DMS79 (cell line): Measurements from ENCODE around the gene ENO3.
A peak's percentile ranks its signal among the peaks of the same experiment; 100 is the strongest.

Experiments
- DNase-seq: peaks from one replicate; lab custom pipeline; 2025; lab: John Stamatoyannopoulos, UW

Gene ENO3

DNA sequence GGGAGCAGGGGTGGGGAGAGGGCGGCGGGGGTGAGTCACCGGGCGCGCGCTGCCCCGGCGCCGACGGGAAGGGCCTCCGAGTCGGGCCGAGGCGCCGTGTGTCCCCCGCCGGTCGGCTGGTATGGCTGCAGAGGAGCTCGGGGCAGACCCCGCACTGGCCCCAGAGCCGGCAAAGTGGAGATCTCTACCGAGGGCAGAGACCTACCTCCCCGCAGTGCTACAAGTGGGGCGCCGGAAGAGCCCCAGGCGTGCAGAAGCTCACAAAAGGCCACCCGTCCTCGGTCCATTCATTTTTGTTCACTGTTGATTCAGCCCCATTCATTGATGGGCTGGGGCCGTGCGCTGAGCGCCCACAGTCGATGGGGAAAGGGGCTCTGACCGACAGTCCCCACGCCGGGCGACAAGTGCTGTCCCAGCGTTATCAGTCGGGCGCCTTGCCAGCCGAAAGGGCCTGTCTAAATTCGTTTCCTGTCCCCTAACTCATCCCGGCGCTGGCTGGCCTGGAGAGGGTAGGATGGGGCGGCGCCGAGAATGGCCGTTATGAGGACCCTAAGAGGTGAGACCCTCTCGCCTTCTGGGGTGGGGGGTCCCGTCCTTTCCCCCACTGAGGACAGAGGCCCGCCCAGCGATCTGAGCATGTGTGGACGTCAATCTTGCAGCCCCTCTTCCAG lies 709 bp upstream of the ENO3 start:
- no peak for DNase-seq

- no peak for DNase-seq
Observed at GRCh38 chr17:4951486-4951885, 567 bp downstream of the ENO3 start.

GRCh38 chr17:4953451-4953961 lies 2.6 kb downstream of the ENO3 start:
- no peak for DNase-seq

DNA sequence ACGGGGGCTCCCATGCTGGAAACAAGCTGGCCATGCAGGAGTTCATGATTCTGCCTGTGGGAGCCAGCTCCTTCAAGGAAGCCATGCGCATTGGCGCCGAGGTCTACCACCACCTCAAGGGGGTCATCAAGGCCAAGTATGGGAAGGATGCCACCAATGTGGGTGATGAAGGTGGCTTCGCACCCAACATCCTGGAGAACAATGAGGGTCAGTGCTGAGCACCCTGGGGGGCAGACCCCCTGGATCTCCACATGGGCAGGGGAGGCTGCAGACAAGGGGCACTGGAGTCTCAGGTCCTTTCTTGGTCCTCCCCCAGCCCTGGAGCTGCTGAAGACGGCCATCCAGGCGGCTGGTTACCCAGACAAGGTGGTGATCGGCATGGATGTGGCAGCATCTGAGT lies 4.2 kb downstream of the ENO3 start:
- DNase-seq: no peak

DNA sequence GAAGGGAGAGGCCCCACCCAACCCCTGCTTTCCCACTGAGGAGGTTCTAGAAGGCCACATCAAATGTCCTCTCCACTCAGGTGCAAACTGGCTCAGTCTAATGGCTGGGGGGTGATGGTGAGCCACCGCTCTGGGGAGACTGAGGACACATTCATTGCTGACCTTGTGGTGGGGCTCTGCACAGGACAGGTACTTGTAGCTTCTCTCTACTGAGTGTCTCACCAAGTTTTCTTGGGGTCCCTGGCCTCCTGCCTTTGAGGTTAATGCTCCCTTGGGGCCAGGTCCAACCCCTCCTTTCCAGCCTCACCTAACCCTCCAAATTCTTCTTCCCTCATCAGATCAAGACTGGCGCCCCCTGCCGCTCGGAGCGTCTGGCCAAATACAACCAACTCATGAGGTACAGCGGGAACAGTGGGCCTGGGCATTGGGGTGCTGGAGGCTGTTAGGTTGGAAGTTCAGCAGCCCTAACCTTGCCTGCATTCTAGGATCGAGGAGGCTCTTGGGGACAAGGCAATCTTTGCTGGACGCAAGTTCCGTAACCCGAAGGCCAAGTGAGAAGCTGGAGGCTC lies 5.7 kb downstream of the ENO3 start:
- no peak for DNase-seq

GRCh38 chr17:4958102-4958501 lies 7.2 kb downstream of the ENO3 start:
- no peak for DNase-seq

GRCh38 chr17:4959261-4959965 lies 8.5 kb downstream of the ENO3 start:
- DNase-seq: no peak

DNA sequence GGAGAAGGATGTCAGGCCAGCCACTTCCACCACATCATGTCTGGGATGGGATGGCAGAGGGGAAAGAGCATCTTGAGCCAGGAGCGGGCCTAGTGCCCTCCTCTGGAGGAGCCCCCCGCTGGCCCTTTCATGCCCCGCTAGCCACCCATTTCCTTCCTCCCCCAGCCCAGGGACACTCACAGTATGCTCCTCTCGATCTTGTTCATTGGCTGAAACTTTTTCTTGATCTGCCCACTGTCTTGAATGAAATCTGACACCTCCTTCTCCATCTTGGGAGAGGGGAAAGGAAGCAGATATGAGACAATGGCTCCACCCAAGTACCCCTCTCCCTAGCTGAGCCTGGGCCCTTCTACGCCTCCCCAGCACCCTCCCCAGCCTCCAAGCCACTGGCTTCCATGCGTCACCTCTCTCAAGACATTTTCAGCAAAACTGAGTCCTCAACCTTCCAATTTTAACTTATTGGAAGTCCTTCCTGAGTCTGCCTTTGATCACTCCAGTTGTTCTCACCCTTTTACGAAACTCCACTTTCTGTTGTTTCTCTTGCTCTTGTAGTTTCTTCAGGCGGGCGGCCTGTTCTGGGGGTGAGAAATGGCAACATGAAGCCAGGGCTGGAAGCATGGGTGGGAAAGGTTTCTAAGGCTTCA lies 9.5 kb downstream of the ENO3 start:
- DNase-seq: no peak

DNA sequence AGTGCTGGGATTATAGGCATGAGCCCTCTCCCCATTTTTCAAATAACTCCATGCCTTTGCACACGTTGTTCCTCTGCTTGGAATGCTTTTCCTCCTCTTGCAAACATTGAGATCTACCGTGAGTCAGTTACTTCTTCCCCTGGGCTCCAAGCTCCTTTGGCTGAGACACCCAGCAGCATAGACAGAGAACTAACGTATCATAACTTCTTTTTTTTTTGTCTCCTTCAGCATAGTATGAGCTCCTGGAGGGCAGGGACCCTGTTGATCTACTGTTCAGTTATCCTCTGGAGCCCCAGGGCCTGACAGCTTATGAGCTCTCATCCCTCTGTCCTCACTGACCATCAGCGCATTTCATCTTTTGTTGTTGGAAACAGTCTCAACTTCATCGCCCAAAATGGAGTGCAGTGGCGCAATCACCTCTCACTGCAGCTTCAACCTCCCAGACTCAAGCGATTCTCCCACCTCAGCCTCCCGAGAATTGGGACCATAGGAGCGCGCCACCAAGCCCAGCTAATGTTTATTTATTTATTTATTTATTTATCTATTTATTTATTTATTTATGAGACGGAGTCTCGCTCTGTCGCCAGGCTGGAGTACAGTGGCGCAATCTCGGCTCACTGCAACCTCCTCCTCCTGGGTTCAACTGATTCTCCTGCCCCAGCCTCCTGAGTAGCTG lies 14.5 kb downstream of the ENO3 start:
- no peak for DNase-seq

DNA sequence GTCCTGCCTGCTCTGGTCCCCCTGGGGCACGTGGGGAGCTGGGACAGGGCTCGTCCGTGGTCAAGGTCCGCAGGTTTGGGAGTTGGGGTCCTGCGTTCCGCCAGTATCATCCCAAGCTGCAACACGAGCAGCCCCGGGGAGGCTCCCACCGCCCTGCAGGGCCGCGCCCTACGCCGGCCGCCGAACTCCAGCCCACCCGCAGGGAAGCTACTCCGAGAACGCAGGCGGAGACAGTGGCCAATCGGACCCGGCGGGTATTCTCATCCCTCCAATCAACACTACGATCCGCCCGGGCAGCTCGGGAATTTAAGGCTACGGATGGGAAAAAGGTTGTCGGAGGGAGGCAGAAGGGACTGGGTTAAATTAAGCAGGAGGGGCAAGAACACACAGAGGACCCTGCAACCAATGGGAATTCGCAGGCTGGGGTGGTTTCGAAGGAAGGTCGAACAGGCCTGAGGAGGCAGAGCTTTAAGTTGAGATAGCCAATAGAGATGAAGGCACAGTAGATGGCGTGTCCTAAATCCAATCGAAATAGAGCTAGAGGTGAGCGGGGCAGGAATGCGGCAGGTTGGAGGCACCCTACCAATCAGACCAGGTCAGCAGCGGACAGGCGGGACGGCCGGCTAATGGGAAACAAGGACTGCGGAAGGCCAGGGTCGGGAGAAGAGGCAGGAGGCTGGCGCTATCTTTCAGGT lies 16.1 kb downstream of the ENO3 start:
- peak; percentile 99 for DNase-seq

DNA sequence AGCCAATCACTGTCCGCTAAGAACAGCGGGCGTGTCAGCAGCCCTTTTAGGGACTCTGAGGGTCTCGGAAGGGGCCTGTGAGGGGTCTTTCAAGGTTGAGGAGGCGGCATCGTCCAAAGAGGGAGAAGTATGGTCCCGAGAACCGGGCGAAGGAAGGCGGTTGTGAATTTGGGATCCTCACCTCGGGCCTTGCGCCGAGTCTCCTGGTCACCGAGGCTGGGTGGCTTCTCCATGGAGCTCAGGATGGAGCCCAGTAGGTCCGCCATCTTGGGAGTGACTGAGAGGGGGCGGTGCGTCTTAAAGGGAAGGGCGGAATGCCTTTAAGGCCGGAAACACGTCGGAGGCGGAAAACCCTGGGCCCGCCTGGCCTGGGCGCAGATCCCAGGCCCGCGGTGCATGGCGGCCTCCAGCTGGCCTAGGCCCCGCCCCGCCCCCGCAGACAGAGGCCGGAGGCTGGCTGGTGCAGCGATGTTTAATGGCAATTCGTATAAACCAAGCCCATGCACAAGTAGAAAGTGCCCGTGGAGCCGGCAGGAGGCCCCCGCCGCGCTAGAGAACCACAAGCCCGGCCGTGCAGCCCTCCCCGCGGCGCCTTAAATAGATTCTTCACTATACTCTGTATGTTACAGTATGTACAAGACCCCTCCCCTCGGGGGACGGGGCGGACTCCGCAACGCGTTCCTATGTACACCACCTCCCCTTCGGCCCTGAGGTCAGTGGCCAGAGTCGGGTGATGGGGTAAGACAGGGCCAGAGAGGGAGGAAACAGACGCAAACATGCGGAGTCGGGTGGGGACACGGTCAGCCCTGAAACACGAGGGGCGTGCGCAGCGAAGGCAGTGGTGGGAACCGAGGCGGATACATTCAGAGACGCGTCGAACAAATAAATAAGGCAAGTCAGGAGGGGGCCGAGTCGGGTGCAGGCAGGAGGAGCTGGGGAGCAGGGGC lies 16.9 kb downstream of the ENO3 start, which contains the start of gene SPAG7:
Gene SPAG7, minus strand, starts transcription at position 279 of the 947 bp plus-strand sequence. Its CDS starts 13 bp downstream, at position 266.
- DNase-seq: peak; percentile 90

DNA sequence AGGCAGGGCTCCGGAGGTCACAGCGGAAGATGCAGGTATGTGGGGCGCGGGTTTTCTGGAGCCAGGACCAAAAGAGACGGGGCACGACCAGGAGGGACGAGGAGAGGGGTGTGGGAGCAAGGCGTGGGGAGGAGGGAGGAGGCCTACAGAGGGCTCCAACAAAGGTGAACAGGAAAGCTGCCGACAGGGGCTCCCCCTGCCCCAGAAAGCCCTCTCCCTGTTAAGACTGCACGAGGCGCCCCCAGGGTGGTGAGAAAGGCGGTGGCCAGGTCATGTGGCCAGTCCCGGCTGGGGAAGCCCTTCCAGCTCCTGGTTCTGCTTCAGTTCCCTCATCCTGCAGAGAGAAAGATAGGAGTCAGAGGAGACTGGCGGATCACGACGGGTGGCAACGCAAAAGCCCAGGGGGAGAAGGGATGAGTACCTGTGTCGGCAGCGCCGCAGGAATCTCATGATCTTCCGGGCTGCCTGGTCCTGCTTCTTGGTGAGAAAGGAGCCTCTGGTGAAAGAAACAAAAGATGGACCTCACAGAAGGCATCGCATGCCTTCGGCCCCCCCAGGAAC lies 17.6 kb downstream of the ENO3 start:
- DNase-seq: peak; percentile 12

- DNase-seq: peak; percentile 25
Observed at GRCh38 chr17:4969047-4969550, 18.2 kb downstream of the ENO3 start.

- DNase-seq: no peak
Observed at GRCh38 chr17:4969551-4970173, 18.7 kb downstream of the ENO3 start.

DNA sequence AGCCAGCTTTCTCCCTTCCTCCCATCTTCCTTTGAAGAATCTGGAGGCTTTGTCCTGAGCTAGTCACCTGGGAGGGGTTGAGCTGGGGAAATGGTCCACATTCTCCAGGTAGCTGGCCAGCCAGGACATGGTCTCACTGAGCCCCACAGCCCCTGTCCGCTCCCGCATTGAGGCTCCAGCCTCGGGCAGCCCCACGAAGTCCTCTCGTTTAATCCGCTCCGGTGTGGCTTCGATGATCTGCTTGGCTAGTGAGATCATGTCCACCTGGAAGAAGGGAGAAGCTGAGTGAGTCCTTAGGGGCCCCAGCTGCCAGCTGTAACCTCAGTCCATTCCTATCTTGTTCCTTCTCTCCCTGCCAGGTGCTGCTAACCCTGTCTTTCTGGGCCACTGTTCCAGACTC lies 19.4 kb downstream of the ENO3 start:
- DNase-seq: no peak

- no peak for DNase-seq
Observed at GRCh38 chr17:4971826-4972225, 20.9 kb downstream of the ENO3 start.

DNA sequence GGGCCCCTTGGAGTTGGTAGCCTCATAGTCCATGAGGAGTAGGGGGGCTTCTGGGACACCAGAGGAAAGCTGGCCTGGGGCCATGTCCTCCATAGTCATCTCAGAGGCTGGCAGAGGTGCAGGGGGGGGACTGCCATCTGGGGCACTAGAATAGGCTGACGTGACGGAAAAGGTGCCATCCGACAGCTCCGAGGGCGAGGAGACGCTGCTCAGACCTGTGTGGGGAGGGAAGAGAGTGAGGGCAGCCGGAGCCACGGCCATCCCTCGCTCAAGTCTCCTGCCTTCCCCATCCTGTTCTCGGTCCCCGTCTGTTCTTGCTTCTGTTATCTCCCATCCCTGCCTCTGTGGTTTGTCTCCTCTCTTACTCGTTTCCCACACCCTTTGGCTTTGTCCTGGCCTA lies 21.4 kb downstream of the ENO3 start:
- DNase-seq: no peak

- DNase-seq: no peak
Observed at GRCh38 chr17:4972752-4973151, 21.8 kb downstream of the ENO3 start.
